Cardiac ventricle fibroblast (primary cell): ENCODE measurements around the gene GDF15. TPM values are rescaled to one million over a fixed set of nuclear protein-coding genes. Genes with fewer than 3 reads are reported as not detected.

Experiments used
- total RNA-seq: library from RNA; depleted of rRNA; stranded (reverse); fragments of >200 nt; gene quantifications from 2 replicates; pipeline ENCODE4 v1.2.3, GENCODE V29; 2015

GDF15 gene, protein sequence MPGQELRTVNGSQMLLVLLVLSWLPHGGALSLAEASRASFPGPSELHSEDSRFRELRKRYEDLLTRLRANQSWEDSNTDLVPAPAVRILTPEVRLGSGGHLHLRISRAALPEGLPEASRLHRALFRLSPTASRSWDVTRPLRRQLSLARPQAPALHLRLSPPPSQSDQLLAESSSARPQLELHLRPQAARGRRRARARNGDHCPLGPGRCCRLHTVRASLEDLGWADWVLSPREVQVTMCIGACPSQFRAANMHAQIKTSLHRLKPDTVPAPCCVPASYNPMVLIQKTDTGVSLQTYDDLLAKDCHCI
- total RNA-seq = 19.3 and 20.2 TPM in 2 replicates

GRCh38 chr19:18385675-18386542 is at the start of gene GDF15:
GDF15 (plus strand) TSS chr19:18386158; CDS start chr19:18386190, 32 bp downstream.

DNA sequence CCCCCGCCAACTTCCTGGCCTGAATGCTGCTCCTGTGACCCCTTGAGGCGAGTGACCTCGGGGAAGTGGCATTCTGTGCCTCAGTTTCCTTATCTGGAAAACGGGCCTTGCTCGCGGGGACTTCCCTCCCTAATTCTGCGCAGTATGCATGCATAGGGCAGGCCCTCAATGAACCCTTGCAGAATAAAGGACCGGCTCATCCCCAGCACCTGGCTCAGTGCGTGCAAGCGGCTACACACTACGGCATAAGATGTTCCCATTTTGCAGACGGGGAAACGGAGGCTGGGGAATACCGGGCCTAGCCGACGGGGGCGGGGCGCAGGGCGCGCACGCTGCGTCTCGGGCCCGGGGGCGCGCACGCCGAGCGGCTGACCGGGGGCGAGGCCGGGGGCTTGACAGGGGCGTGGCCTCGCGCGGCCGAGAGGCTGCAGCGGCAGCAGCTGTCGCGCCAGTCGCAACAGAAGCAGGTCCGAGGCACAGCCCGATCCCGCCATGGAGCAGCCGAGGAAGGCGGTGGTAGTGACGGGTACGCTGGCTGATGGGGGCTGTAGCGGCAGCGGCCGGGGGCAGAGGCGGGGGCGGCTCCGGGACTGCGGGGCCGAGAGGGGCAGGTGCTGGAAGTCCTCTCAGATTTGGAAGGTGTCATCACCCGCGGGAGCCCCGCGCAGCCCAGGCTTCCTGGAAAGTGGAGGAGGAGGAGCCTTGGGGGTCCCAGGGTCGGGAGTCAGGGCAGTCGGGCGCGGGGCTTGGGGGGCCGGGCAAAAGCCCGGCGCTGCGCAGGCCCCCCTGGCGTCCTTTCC is 45.6 kb upstream of the GDF15 start, which contains the start of gene PGPEP1:
TSS of gene PGPEP1 (plus strand) at position 409 of the 800 bp plus-strand sequence. CDS start at position 493, 84 bp downstream.

DNA sequence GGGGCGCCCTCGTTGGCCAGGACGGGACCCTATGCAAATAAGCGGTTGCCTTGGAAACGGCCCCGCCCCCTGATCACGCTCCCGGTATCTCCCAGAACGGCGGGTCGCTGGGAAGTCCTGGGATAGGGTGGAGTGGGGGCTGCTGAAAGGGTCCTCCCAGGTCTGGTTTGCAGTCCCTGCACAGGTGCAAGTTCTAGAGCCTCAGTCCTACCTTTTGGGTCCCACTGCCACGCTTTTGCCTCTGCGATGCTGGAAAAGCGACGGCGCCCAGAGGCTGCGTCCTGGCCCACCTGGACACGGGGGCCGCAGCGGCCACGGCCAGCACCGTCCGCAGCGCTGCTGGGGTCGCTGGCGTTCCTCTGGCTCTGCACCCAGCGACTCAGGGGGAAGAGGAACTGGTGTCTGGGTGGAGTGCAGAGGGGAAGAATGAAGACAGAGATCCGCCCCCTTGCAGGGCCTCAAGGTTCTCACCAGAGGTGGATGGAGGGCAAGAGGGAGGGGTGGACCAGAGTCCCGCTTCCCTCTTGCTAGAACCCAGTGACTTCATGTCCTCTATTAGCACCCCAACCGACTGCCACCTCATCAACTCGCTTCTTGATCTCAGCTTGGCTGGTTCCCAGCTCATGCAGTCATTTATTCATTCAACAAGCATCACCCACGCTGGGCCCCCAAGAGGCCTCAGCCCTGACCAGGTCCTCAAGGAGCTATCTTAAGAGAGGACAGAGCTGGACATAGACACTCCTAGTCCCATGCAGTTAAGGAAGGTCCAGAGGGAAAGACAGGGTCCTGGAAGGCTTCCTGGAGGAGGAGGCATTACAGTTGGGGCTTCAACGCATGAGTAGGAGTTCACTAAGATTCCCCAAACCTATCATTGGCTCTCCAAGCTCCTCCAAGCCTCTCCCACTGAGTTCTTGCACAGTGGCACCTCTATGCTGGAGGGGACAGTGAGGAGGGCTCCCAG is 11.6 kb downstream of the GDF15 start, which contains the start of gene LRRC25:
TSS of gene LRRC25 (minus strand) at position 381 of the 961 bp plus-strand sequence. CDS start 659 bp downstream, outside the sequence.

DNA sequence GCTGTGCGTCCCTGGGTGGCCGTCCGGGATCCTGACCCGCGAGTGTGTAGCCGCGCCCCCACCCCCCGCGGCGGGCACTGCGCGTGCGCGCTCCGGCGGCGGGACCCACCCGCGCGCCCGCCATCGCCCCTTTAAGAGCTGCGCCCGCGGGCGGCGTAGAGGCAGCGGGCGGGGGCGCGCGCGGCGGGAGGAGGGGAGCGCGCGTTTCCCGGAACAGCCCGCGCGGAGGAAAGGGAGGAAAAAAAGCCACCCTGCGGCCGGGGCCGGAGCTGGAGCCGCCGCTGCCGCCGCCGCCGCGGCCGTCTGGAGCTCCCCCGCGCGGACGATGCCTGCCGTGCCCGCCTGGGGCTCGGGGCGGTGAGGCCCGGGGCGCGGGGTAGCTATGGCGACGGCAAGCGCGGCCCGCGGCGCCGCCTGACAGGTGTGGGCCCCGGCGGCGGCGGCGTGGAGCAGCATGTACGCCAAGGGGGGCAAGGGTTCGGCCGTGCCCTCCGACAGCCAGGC is 33.3 kb downstream of the GDF15 start, which contains the start of gene SSBP4:
TSS of gene SSBP4 (plus strand) at position 204 of the 504 bp plus-strand sequence. CDS start at position 455, 251 bp downstream.

DNA sequence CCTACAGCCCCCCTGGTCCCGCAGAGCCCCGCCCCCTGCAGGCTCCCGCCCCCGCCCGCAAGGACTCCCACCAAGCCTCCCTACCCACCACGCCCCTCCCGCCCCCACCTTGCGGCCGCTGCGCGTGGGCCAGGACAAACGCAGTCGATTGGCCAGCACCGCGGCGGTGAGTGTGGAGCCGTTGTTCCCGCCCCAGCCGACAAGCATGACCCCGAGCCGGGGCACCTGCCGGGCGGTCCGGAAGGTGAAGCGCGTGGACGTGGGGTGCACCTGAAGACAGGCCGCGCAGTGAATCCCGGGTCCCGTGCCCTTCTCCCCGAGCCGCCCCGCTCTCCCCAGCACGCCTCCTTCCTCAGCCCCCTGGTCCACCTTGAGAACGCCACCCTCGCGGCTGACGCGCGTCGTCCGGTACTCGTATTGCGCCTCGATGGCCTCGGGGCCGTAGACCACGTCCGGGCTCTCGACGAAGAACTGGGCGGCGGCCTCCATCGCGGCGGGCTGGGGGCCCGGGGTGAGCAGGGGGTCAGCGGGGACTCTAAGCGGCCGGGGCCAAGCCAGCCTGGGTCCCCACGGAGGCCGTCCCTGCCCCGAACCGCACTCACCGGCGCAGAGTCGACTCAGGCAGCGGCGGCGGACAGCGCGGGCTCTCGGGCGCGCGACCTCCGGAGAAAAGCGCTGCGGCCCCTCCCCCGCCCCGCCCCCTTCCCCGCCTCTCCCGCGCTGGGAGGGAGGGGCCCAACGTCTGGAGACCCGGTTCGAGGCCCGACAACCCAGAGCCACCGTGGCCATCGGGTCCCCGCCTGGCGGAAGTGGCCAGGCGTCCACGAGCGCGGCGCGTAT is 51.8 kb downstream of the GDF15 start, which contains the start of gene ISYNA1:
TSS of gene ISYNA1 (minus strand) at position 643 of the 840 bp plus-strand sequence. CDS start at position 489, 154 bp downstream.

Other genes with a start within 250 kb of the GDF15 start
- 55.4 and 60.7 TPM in 2 replicates for gene PIK3R2, start 233.0 kb upstream of the GDF15 start, total RNA-seq
- 15.2 and 17.1 TPM in 2 replicates for gene IFI30, start 212.3 kb upstream of the GDF15 start, total RNA-seq
- 19.3 and 28.0 TPM in 2 replicates for gene MPV17L2, start 192.9 kb upstream of the GDF15 start, total RNA-seq
- 0.44 and 1.9 TPM in 2 replicates for gene RAB3A, start 182.1 kb upstream of the GDF15 start, total RNA-seq
- gene PDE4C, start 159.7 kb upstream of the GDF15 start, total RNA-seq = not detected in 2 replicates
- 0.15 and 0.25 TPM in 2 replicates for gene IQCN, start 111.7 kb upstream of the GDF15 start, total RNA-seq
- 120 and 130 TPM in 2 replicates for gene JUND, start 104.5 kb upstream of the GDF15 start, total RNA-seq
- gene LSM4, start 63.1 kb upstream of the GDF15 start, total RNA-seq = 76.8 and 98.9 TPM in 2 replicates
- gene PGPEP1, start 45.6 kb upstream of the GDF15 start, total RNA-seq = 6.6 and 14.5 TPM in 2 replicates
- not detected in 2 replicates for gene LRRC25, start 11.5 kb downstream of the GDF15 start, total RNA-seq
- gene SSBP4, start 33.2 kb downstream of the GDF15 start, total RNA-seq = 78.5 and 82.7 TPM in 2 replicates
- 16.5 and 19.8 TPM in 2 replicates for gene ISYNA1, start 52.0 kb downstream of the GDF15 start, total RNA-seq
- gene ELL, start 135.9 kb downstream of the GDF15 start, total RNA-seq = 10.3 and 11.9 TPM in 2 replicates
- 286 and 301 TPM in 2 replicates for gene FKBP8, start 157.4 kb downstream of the GDF15 start, total RNA-seq
- gene KXD1, start 171.7 kb downstream of the GDF15 start, total RNA-seq = 75.0 and 87.0 TPM in 2 replicates
- gene UBA52, start 185.7 kb downstream of the GDF15 start, total RNA-seq = 663 and 704 TPM in 2 replicates
- 89.2 and 105 TPM in 2 replicates for gene REX1BD, start 202.6 kb downstream of the GDF15 start, total RNA-seq
- gene CRLF1, start 220.6 kb downstream of the GDF15 start, total RNA-seq = 80.8 and 105 TPM in 2 replicates
- 5.4 and 6.2 TPM in 2 replicates for gene TMEM59L, start 226.7 kb downstream of the GDF15 start, total RNA-seq